GM18517 (cell line): ENCODE measurements around the gene SLC25A30.
"Not testable (repeated sequence)": the region's sequence is repeated elsewhere in the genome, so short reads cannot be mapped to it uniquely, and the experiment has no call there.

ENCODE experiments used
- ATAC-seq: cut with Tn5 transposase; IDR thresholded peaks from one replicate; pipeline ENCODE4 v1.9.1; 2021; ENCODE audit warnings: mild to moderate bottlenecking, moderate library complexity; ENCODE audit not compliant: unreplicated experiment

The SLC25A30 gene

DNA sequence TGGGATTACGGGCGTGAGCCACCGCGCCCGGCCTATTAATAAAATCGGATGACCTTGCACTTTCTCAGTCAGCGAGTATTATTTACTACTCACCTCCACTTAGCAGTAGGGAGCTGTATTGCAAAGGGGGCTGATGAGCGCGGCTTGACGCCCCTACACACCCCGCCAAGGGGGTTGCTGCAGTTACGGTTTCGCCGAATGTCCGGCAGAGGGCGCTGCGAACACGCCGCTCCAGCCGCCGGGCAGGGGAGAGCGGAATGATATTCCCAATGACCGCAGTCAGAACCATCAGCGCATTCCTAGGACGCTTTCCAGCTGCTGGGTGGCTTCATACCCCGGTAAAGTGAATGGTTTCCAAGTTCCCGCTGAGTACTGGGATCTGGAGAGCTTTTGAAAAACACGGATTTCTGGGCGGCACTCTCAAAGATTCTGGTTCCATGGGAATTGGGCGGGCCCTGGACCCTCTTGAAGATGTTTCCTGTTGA lies 47.2 kb downstream of the SLC25A30 start:
- no peak for ATAC-seq

- ATAC-seq, result no peak
Measured at GRCh38 chr13:45369116-45369515, 49.1 kb downstream of the SLC25A30 start.

- no peak for ATAC-seq
Measured at GRCh38 chr13:45368571-45368970, 49.6 kb downstream of the SLC25A30 start.

- ATAC-seq, result no peak
Measured at GRCh38 chr13:45368005-45368404, 50.2 kb downstream of the SLC25A30 start.

GRCh38 chr13:45367358-45367757 lies 50.8 kb downstream of the SLC25A30 start:
- ATAC-seq, result peak; percentile 92

- no peak for ATAC-seq
Measured at GRCh38 chr13:45365558-45365885, 52.7 kb downstream of the SLC25A30 start.

- no peak for ATAC-seq
Measured at GRCh38 chr13:45364876-45365557, 53.2 kb downstream of the SLC25A30 start.

GRCh38 chr13:45362939-45363338 lies 55.2 kb downstream of the SLC25A30 start:
- no peak for ATAC-seq

DNA sequence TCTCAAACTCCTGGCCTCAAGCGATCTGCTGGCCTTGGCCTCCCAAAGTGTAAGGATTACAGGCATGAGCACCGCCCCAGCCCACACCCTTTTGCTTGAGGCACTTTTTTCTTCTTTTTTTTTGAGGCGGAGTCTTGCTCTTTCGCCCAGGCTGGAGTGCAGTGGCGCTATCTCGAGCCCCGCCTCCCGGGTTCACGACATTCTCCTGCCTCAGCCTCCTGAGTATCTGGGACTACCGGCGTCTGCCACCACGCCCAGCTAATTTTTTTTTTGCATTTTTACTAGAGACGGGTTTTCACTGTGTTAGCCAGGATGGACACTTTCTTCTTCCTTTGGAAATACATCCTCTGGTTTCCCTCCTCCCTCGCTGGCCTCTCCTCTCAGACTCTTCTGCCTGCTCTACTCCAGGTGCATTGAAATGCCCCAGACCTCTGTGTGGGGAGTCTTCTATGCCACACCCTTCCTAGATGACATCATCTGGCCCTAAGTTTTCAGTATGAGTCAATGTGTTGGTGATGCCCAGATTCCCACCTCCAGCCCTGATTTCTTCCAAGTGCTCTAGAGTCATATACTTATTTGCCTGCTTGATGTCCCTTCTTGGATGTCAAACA lies 56.5 kb downstream of the SLC25A30 start:
- ATAC-seq, result no peak

DNA sequence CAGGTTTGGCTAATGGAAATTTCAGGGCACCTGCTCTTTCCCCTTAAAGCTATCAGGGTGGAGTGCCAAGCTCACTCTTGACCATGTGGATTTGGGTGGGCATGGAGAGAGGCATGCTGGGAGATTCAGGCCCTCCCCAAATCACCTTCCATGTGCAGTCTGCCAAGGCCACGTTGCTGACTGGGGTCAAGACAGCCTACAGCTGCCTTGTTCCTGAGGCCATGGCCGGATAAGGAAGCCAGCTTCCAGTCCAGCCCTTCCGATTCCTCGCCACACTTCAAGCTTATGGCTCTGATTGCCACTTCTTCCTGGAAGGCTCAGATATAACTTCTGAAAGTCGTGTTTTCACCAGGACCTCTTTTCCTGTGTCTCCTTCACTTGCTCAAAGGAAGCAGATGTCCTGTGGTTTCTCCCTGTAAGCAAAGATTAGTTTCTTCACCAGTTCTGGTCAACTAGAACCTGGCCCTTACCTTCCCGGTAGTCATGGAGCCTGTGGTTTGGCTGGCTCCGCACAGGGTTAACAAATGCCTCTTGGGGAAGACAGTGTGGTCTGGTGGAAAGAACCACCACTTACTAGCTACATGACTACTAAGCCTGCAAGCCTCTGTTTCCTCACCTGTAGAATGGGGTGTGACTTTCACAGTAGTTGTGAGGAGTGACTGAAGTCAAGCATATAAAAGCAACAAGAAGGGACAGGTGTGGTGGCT lies 61.1 kb downstream of the SLC25A30 start:
- no peak for ATAC-seq

DNA sequence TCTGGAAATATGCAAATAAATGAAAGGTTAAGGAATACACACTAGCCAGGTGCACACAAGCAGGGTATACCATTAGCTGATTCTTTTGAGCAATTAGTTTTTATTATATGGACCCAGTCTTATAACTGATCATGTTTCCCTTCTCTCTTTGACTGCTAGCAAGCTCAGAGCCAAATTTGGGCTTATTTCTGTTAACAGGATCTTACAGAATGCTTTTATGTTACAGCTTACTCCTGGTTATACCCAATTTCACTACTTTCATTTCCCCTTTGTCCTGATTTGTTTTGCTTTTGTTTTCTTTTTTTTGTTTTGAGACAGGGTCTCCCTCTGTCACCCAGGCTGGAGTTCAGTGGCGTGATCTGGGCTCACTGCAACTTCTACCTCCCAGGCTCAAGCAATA lies 64.3 kb downstream of the SLC25A30 start:
- no peak for ATAC-seq

- no peak for ATAC-seq
Measured at GRCh38 chr13:45352031-45352430, 66.1 kb downstream of the SLC25A30 start.

GRCh38 chr13:45350152-45350551 lies 68.0 kb downstream of the SLC25A30 start:
- ATAC-seq, result no peak

- ATAC-seq, result no peak
Measured at GRCh38 chr13:45349438-45349837, 68.7 kb downstream of the SLC25A30 start.

DNA sequence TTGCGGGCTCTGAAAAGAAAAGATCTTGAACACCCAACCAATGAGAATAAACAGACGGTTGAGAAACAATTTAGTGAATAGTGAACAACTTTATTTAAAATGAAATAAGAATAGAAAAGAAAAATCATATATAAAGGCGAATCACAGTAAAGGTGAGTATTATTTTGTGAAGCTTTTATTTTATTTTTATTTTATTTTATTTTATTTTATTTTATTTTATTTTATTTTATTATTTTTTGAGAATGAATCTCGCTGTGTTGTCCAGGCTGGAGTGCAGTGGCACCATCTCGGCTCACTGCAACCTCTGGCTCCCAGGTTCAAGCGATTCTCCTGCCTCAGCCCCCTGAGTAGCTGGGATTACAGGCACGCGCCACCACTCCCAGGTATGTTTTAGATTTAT lies 74.1 kb downstream of the SLC25A30 start:
- not testable (repeated sequence) for ATAC-seq
